ENCODE measurements around the gene SETX. TPM values are rescaled to one million over a fixed set of nuclear protein-coding genes. Genes with fewer than 3 reads are reported as not detected.

The SETX gene
- total RNA-seq, 2 experiments from 2014 or later: 26.4 to 26.7 TPM

GRCh38 chr9:132243156-132244074 is 111.4 kb downstream of the SETX start:
- H3K9me3 Mint-ChIP-seq: no peaks in the 10 kb centered on the region
- H3K4me1 Mint-ChIP-seq (ENCODE audit: low read depth): peaks cover 6% of the 10 kb centered on the region
- CTCF ChIA-PET: interaction anchor here (0.8 to 1.0 kb wide), 2 partner anchors 9 to 26 kb away, joined by 3 read pairs; no protein-coding TSS in a partner anchor
- intact Hi-C loops (cut with micrococcal nuclease): loop anchor here (5.0 kb wide), 1 partner anchor 576 kb away; no protein-coding TSS in a partner anchor
- H3K36me3 Mint-ChIP-seq (ENCODE audit: low read depth): no peaks in the 10 kb centered on the region
- no peak overlapping the region for H3K27ac Mint-ChIP-seq
- no peak for DNase-seq
- peaks cover 2% of the 10 kb centered on the region for H3K27me3 Mint-ChIP-seq (ENCODE audit: low read depth)
- peak overlapping the region; percentile 80 for H3K4me3 Mint-ChIP-seq

GRCh38 chr9:132242621-132243155 is 112.1 kb downstream of the SETX start:
- H3K4me1 Mint-ChIP-seq (ENCODE audit: low read depth): peaks cover 6% of the 10 kb centered on the region
- H3K36me3 Mint-ChIP-seq (ENCODE audit: low read depth): no peaks in the 10 kb centered on the region
- no peak overlapping the region for H3K27ac Mint-ChIP-seq
- H3K4me3 Mint-ChIP-seq: peak overlapping the region; percentile 80
- intact Hi-C loops (cut with micrococcal nuclease): loop anchor here (5.0 kb wide), 1 partner anchor 575 kb away; no protein-coding TSS in a partner anchor
- peaks cover 2% of the 10 kb centered on the region for H3K27me3 Mint-ChIP-seq (ENCODE audit: low read depth)
- H3K9me3 Mint-ChIP-seq: no peaks in the 10 kb centered on the region
- CTCF ChIA-PET: interaction anchor here (0.8 kb wide), 1 partner anchor 10 kb away, joined by 3 read pairs; no protein-coding TSS in a partner anchor
- no peak for DNase-seq

GRCh38 chr9:132241840-132242620 is 112.8 kb downstream of the SETX start:
- H3K27me3 Mint-ChIP-seq (ENCODE audit: low read depth): peaks cover 2% of the 10 kb centered on the region
- H3K27ac Mint-ChIP-seq: no peak overlapping the region
- no peaks in the 10 kb centered on the region for H3K9me3 Mint-ChIP-seq
- peaks cover 6% of the 10 kb centered on the region for H3K4me1 Mint-ChIP-seq (ENCODE audit: low read depth)
- peak; percentile 48 for DNase-seq
- H3K36me3 Mint-ChIP-seq (ENCODE audit: low read depth): no peaks in the 10 kb centered on the region
- H3K4me3 Mint-ChIP-seq: peak overlapping the region; percentile 92
- CTCF ChIA-PET: interaction anchor here (0.6 to 1.5 kb wide), 3 partner anchors 26 to 483 kb away, joined by 3 to 8 read pairs (median 4); no protein-coding TSS in a partner anchor
- intact Hi-C loops (cut with micrococcal nuclease): loop anchor here (1.0 to 5.0 kb wide), 4 partner anchors 17 to 575 kb away; partner anchors contain the start of genes MED27 and TTF1

GRCh38 chr9:132241483-132241839 is 113.3 kb downstream of the SETX start:
- H3K27me3 Mint-ChIP-seq (ENCODE audit: low read depth): peaks cover 2% of the 10 kb centered on the region
- no peaks in the 10 kb centered on the region for H3K9me3 Mint-ChIP-seq
- no peak for DNase-seq
- no peak overlapping the region for H3K27ac Mint-ChIP-seq
- intact Hi-C loops (cut with micrococcal nuclease): loop anchor here (1.0 to 5.0 kb wide), 4 partner anchors 18 to 574 kb away; partner anchors contain the start of genes MED27 and TTF1
- no peaks in the 10 kb centered on the region for H3K36me3 Mint-ChIP-seq (ENCODE audit: low read depth)
- peak overlapping the region; percentile 92 for H3K4me3 Mint-ChIP-seq
- H3K4me1 Mint-ChIP-seq (ENCODE audit: low read depth): peaks cover 6% of the 10 kb centered on the region
- CTCF ChIA-PET: interaction anchor here (0.6 to 1.5 kb wide), 4 partner anchors 27 to 617 kb away, joined by 3 to 8 read pairs (median 4); no protein-coding TSS in a partner anchor

- no peaks in the 10 kb centered on the region for H3K9me3 Mint-ChIP-seq
- H3K27ac Mint-ChIP-seq: no peak overlapping the region
- H3K27me3 Mint-ChIP-seq (ENCODE audit: low read depth): peaks cover 2% of the 10 kb centered on the region
- CTCF ChIA-PET: interaction anchor here (0.6 to 1.9 kb wide), 7 partner anchors 12 to 1400 kb away, joined by 3 to 8 read pairs (median 4); no protein-coding TSS in a partner anchor
- H3K4me3 Mint-ChIP-seq: peak overlapping the region; percentile 92
- intact Hi-C loops (cut with micrococcal nuclease): loop anchor here (1.0 to 5.0 kb wide), 4 partner anchors 18 to 574 kb away; partner anchors contain the start of genes MED27 and TTF1
- peak; percentile 98 for DNase-seq
- peaks cover 6% of the 10 kb centered on the region for H3K4me1 Mint-ChIP-seq (ENCODE audit: low read depth)
- H3K36me3 Mint-ChIP-seq (ENCODE audit: low read depth): no peaks in the 10 kb centered on the region
Observed at GRCh38 chr9:132240841-132241482, 113.8 kb downstream of the SETX start.

GRCh38 chr9:132239999-132240840 is 114.6 kb downstream of the SETX start:
- peak overlapping the region; percentile 45 for H3K4me3 Mint-ChIP-seq
- intact Hi-C loops (cut with micrococcal nuclease): loop anchor here (5.0 kb wide), 1 partner anchor 573 kb away; no protein-coding TSS in a partner anchor
- no peaks in the 10 kb centered on the region for H3K9me3 Mint-ChIP-seq
- CTCF ChIA-PET: interaction anchor here (0.6 to 1.9 kb wide), 8 partner anchors 10 to 1400 kb away, joined by 3 to 6 read pairs (median 4); no protein-coding TSS in a partner anchor
- no peak for DNase-seq
- peaks cover 6% of the 10 kb centered on the region for H3K4me1 Mint-ChIP-seq (ENCODE audit: low read depth)
- no peak overlapping the region for H3K27ac Mint-ChIP-seq
- H3K27me3 Mint-ChIP-seq (ENCODE audit: low read depth): peaks cover 2% of the 10 kb centered on the region
- no peaks in the 10 kb centered on the region for H3K36me3 Mint-ChIP-seq (ENCODE audit: low read depth)

- H3K4me3 Mint-ChIP-seq: no peak overlapping the region
- H3K27ac Mint-ChIP-seq: no peak overlapping the region
- no peaks in the 10 kb centered on the region for H3K9me3 Mint-ChIP-seq
- peaks cover 2% of the 10 kb centered on the region for H3K27me3 Mint-ChIP-seq (ENCODE audit: low read depth)
- intact Hi-C loops (cut with micrococcal nuclease): no loop called here
- H3K36me3 Mint-ChIP-seq (ENCODE audit: low read depth): no peaks in the 10 kb centered on the region
- no peak for DNase-seq
- CTCF ChIA-PET: interaction anchor here (0.6 to 1.9 kb wide), 10 partner anchors 9 to 662 kb away, joined by 3 to 6 read pairs (median 4); no protein-coding TSS in a partner anchor
- peaks cover 6% of the 10 kb centered on the region for H3K4me1 Mint-ChIP-seq (ENCODE audit: low read depth)
Observed at GRCh38 chr9:132239518-132239917, 115.3 kb downstream of the SETX start.

- intact Hi-C loops (cut with micrococcal nuclease): no loop called here
- CTCF ChIA-PET: interaction anchor here (0.6 to 1.9 kb wide), 8 partner anchors 9 to 663 kb away, joined by 3 to 6 read pairs (median 4); no protein-coding TSS in a partner anchor
- no peak overlapping the region for H3K27ac Mint-ChIP-seq
- H3K4me1 Mint-ChIP-seq (ENCODE audit: low read depth): peaks cover 6% of the 10 kb centered on the region
- DNase-seq: no peak
- H3K36me3 Mint-ChIP-seq (ENCODE audit: low read depth): no peaks in the 10 kb centered on the region
- H3K9me3 Mint-ChIP-seq: no peaks in the 10 kb centered on the region
- no peak overlapping the region for H3K4me3 Mint-ChIP-seq
- peaks cover 2% of the 10 kb centered on the region for H3K27me3 Mint-ChIP-seq (ENCODE audit: low read depth)
Observed at GRCh38 chr9:132238992-132239391, 115.8 kb downstream of the SETX start.

GRCh38 chr9:132238026-132238972 is 116.5 kb downstream of the SETX start:
- Mint-ChIP-seq H3K27me3 (ENCODE audit: low read depth) (peaks cover 2% of the 10 kb centered on the region), H3K4me1 (ENCODE audit: low read depth) (peaks cover 6% of the 10 kb centered on the region), H3K27ac (no peak overlapping the region), H3K9me3 (no peaks in the 10 kb centered on the region), H3K36me3 (ENCODE audit: low read depth) (no peaks in the 10 kb centered on the region), H3K4me3 (no peak overlapping the region)
- CTCF ChIA-PET: interaction anchor here (0.6 to 6.0 kb wide), 5 partner anchors 67 to 476 kb away, joined by 4 to 60 read pairs (median 5); no protein-coding TSS in a partner anchor
- DNase-seq: no peak
- intact Hi-C loops (cut with micrococcal nuclease): no loop called here

- CTCF ChIA-PET: interaction anchor here (0.6 to 6.0 kb wide), 5 partner anchors 16 to 478 kb away, joined by 3 to 60 read pairs (median 11); no protein-coding TSS in a partner anchor
- no peaks in the 10 kb centered on the region for H3K36me3 Mint-ChIP-seq (ENCODE audit: low read depth)
- intact Hi-C loops (cut with micrococcal nuclease): loop anchor here (2.0 kb wide), 1 partner anchor 483 kb away; no protein-coding TSS in a partner anchor
- H3K4me1 Mint-ChIP-seq (ENCODE audit: low read depth): peaks cover 5% of the 10 kb centered on the region
- no peak overlapping the region for H3K27ac Mint-ChIP-seq
- H3K4me3 Mint-ChIP-seq: no peak overlapping the region
- no peaks in the 10 kb centered on the region for H3K9me3 Mint-ChIP-seq
- no peak for DNase-seq
- H3K27me3 Mint-ChIP-seq (ENCODE audit: low read depth): peaks cover 2% of the 10 kb centered on the region
Observed at GRCh38 chr9:132237481-132237880, 117.3 kb downstream of the SETX start.
